Measurements from ENCODE around the gene RTN4IP1. TPM values are rescaled to one million over a fixed set of nuclear protein-coding genes. Genes with fewer than 3 reads are reported as not detected.

RTN4IP1 gene
- total RNA-seq, 4 donors from 2014 or later, result 5.4 to 15.3 (median 9.3) TPM

- H3K9me3 ChIP-seq, result no peaks in the 10 kb centered on the region
- H3K36me3 ChIP-seq, result no peaks in the 10 kb centered on the region
- H3K4me1 ChIP-seq, result no peaks in the 10 kb centered on the region
- H3K27me3 ChIP-seq, result no peaks in the 10 kb centered on the region
- TF ChIP-seq CTCF (IDR thresholded peaks at IDR 0.05 in 4 of 5, conservative IDR thresholded peaks at IDR 0.05 in 1 of 5) (no peak), POLR2A (IDR thresholded peaks at IDR 0.05) (no peak)
- intact Hi-C loops (cut with DNase I; ENCODE audit: low total_unique reads), result no loop called here
- ATAC-seq, result no peak
- no peak overlapping the region for H3K27ac ChIP-seq
- DNase-seq, result no peak
- in situ Hi-C loops (cut with MboI; ENCODE audit: low sequenced_read_pairs in 4 of 4), result no loop called here
- H3K4me3 ChIP-seq, result no peak overlapping the region
Observed at GRCh38 chr6:106536357-106536756, 92.9 kb downstream of the RTN4IP1 start.

- H3K27ac ChIP-seq, result no peak overlapping the region
- no peak overlapping the region for H3K4me3 ChIP-seq
- no peaks in the 10 kb centered on the region for H3K36me3 ChIP-seq
- DNase-seq, result no peak
- in situ Hi-C loops (cut with MboI; ENCODE audit: low sequenced_read_pairs in 4 of 4), result no loop called here
- no peak for TF ChIP-seq POLR2A (IDR thresholded peaks at IDR 0.05)
- no peak for TF ChIP-seq CTCF (IDR thresholded peaks at IDR 0.05 in 4 of 5, conservative IDR thresholded peaks at IDR 0.05 in 1 of 5)
- H3K4me1 ChIP-seq, result no peaks in the 10 kb centered on the region
- H3K9me3 ChIP-seq, result no peaks in the 10 kb centered on the region
- intact Hi-C loops (cut with DNase I; ENCODE audit: low total_unique reads), result no loop called here
- ATAC-seq, result no peak
- no peaks in the 10 kb centered on the region for H3K27me3 ChIP-seq
Observed at GRCh38 chr6:106535012-106535411, 94.3 kb downstream of the RTN4IP1 start.

GRCh38 chr6:106534564-106534982 lies 94.7 kb downstream of the RTN4IP1 start:
- DNase-seq (no peak), ATAC-seq (no peak)
- Histone ChIP-seq H3K4me1 (no peaks in the 10 kb centered on the region), H3K27me3 (no peaks in the 10 kb centered on the region), H3K9me3 (no peaks in the 10 kb centered on the region), H3K4me3 (no peak overlapping the region), H3K27ac (no peak overlapping the region), H3K36me3 (no peaks in the 10 kb centered on the region)
- intact Hi-C loops (cut with DNase I; ENCODE audit: low total_unique reads), result no loop called here
- in situ Hi-C loops (cut with MboI; ENCODE audit: low sequenced_read_pairs in 4 of 4), result no loop called here
- TF ChIP-seq CTCF (IDR thresholded peaks at IDR 0.05 in 4 of 5, conservative IDR thresholded peaks at IDR 0.05 in 1 of 5) (no peak), POLR2A (IDR thresholded peaks at IDR 0.05) (no peak)

GRCh38 chr6:106534004-106534403 lies 95.3 kb downstream of the RTN4IP1 start:
- intact Hi-C loops (cut with DNase I; ENCODE audit: low total_unique reads), result no loop called here
- Histone ChIP-seq H3K27me3 (no peaks in the 10 kb centered on the region), H3K9me3 (no peaks in the 10 kb centered on the region), H3K4me3 (no peak overlapping the region), H3K36me3 (no peaks in the 10 kb centered on the region), H3K27ac (no peak overlapping the region), H3K4me1 (no peaks in the 10 kb centered on the region)
- no peak for DNase-seq
- no peak for ATAC-seq
- in situ Hi-C loops (cut with MboI; ENCODE audit: low sequenced_read_pairs in 4 of 4), result no loop called here
- TF ChIP-seq CTCF (IDR thresholded peaks at IDR 0.05 in 4 of 5, conservative IDR thresholded peaks at IDR 0.05 in 1 of 5) (no peak), POLR2A (IDR thresholded peaks at IDR 0.05) (no peak)

- Histone ChIP-seq H3K27me3 (no peaks in the 10 kb centered on the region), H3K4me3 (no peak overlapping the region), H3K27ac (no peak overlapping the region), H3K9me3 (no peaks in the 10 kb centered on the region), H3K36me3 (no peaks in the 10 kb centered on the region), H3K4me1 (no peaks in the 10 kb centered on the region)
- ATAC-seq (no peak), DNase-seq (no peak)
- in situ Hi-C loops (cut with MboI; ENCODE audit: low sequenced_read_pairs in 4 of 4), result no loop called here
- TF ChIP-seq CTCF (IDR thresholded peaks at IDR 0.05 in 4 of 5, conservative IDR thresholded peaks at IDR 0.05 in 1 of 5), result no peak
- no peak for TF ChIP-seq POLR2A (IDR thresholded peaks at IDR 0.05)
- intact Hi-C loops (cut with DNase I; ENCODE audit: low total_unique reads), result no loop called here
Observed at GRCh38 chr6:106533054-106533453, 96.2 kb downstream of the RTN4IP1 start.

Measured in gastrocnemius medialis (tissue), 4 donors.